Adrenal gland (tissue), 12 donors: ENCODE data around the gene TMEM145. TPM values are rescaled to one million over a fixed set of nuclear protein-coding genes. Genes with fewer than 3 reads are reported as not detected.

Source experiments
- DNase-seq, 7 donors: peaks; one replicate each; pipeline ENCODE4 v3.0.0-alpha.2; 2019 to 2020
- H3K27ac ChIP-seq, 5 donors: fragments of 200-600 bp; sonication (generic) in 4 of 5; 1 replicate in 3 of 5; 2 replicates in 2 of 5; pipeline versions ENCODE4 v1.5.1 to v1.8.0; 2016 to 2020; ENCODE audit warnings: mild to moderate bottlenecking in 1 of 5
- H3K27me3 ChIP-seq: fragments of 200-600 bp; 2 replicates; pipeline ENCODE4 v1.8.0; 2021
- H3K36me3 ChIP-seq, 2 donors: fragments of 200-600 bp; replicated peaks in 1 of 2; 1 replicate in 1 of 2; 2 replicates in 1 of 2; pipeline versions ENCODE4 v1.5.1 to v1.8.0; 2018 to 2022
- H3K4me1 ChIP-seq, 2 donors: fragments of 200-600 bp; replicated peaks in 1 of 2; 1 replicate in 1 of 2; 2 replicates in 1 of 2; pipeline versions ENCODE4 v1.5.1 to v1.8.0; 2018 to 2021
- H3K4me3 ChIP-seq, 4 donors: fragments of 200-600 bp; sonication (generic) in 3 of 4; one replicate each; pipeline ENCODE4 v1.5.1; 2016 to 2018
- H3K9me3 ChIP-seq, 3 donors: fragments of 200-600 bp; sonication (generic) in 1 of 3; replicated peaks in 1 of 3; 1 replicate in 2 of 3; 2 replicates in 1 of 3; pipeline versions ENCODE4 v1.5.1 to v1.8.0; 2016 to 2021
- POLR2A ChIP-seq, 2 donors: fragments of 450-650 bp; IDR thresholded peaks; one replicate each; pipeline ENCODE4 v1.6.1; 2017; ENCODE audit warnings: antibody characterized with exemption in 2 of 2, mild to moderate bottlenecking in 2 of 2, moderate library complexity in 1 of 2
- WGBS, 4 donors: extraction: QIAGEN DNeasy Blood & Tissue Kit in 2 of 4; methylation state at CpG; one replicate each; pipeline versions ENCODE4 v1.1.5 to v1.1.7; 2013 to 2017; 5-methylcytosine and 5-hydroxymethylcytosine counted together
- intact Hi-C, 2 donors: fragments of 100-400 bp; cut with DNase I; formaldehyde crosslinking; loops; one replicate each; pipeline versions ENCODE4 v1.14.1 to v1.15.0; 2022 to 2023
- polyA plus RNA-seq, 3 donors: library from polyadenylated mRNA; stranded (reverse); fragments of 200-250 nt in 2 of 3; fragments of 350-450 nt in 1 of 3; fragmentation: Illumina TruSeq in 1 of 3; extraction: RNeasy Lipid Tissue Mini Kit (QIAGEN cat#74804) in 1 of 3; gene quantifications; one replicate each; pipeline ENCODE4 v1.2.3, GENCODE V29; 2013 to 2014
- total RNA-seq, 9 donors: library from RNA; depleted of rRNA in 4 of 9; stranded (reverse); fragments of >200 nt in 4 of 9; fragments of 120-200 nt in 1 of 9; fragmentation: NEBNext Ultra II Directional in 1 of 9; extraction: Animal tissue kit (Norgen Biotek cat#: 25700) in 1 of 9; gene quantifications; one replicate each; pipeline versions ENCODE4 v1.1.0 to v1.2.4, GENCODE V29; 2013 to 2023
- TF ChIP-seq, protein P1 (sequence below), 6 experiments: fragments of 450-650 bp in 4 of 6; fragments of 200-600 bp in 2 of 6; sonication (generic) in 1 of 6; IDR thresholded peaks; 1 replicate in 5 of 6; 2 replicates in 1 of 6; pipeline versions ENCODE4 v1.5.1 to v1.8.0; 2016 to 2021; ENCODE audit warnings: antibody characterized with exemption in 6 of 6, mild to moderate bottlenecking in 2 of 6, moderate library complexity in 1 of 6
- donor health status: healthy with polysubstance abuse.
- donor health status: Bipolar disorder and iron deficiency.
- donor health status: DM: yes; HTN: yes; CAD: no.
- donor health status: DM: no; HTN: no; CAD: no.
- donor health status: DM: no; HTN: no; CAD: no.
- donor health status: DM: yes; HTN: yes; CAD: no.

The TMEM145 gene
- total and polyA plus RNA-seq, 12 donors = 0.94 to 31.7 (median 4.5) TPM; not detected in 3

DNA sequence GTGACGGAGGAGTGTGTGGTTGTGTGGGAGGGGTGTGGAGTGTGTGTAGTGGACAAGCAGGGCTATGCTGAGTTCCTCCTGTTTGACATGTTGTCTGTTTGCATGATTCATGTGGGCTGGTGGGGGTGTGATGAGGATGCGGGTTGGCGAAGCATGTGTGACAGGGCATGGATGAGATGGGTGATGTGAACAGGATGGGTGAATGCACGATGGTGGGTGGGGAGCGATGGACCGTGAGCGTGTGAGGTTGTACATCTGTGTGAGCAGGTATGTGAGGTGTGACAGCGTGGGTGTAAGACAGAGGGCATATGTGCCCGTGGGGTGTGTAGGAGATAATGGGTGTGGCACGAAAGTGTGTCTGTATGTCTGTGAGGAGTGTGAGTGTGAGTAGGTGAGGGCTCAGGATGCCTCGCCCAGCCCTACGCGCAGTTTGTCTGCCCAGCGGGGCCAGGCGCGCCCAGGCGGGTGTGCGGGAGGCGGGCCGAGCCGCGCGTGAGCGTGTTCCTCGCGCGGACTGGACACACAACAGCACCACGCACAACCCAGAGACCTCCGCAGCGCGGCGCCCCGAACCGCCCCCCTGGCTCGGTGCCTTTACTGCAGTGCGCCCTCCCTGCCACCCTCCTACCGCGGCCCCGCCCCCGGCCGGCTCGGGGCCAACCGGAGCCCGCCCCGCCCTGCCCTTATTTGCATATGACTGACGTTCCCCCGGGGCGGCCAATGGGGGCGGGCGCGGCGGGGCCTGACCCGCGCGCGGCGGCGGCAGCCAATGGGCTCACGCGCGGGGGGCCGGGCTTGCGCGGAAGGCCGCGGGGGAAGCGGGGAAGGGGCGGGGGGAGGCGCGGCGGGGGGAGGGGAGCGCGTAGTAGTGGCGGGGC, 29.7 kb upstream of the TMEM145 start:
- peak; percentile 96 to 98 (median 97) for DNase-seq
- intact Hi-C loops = no loop called here
- 1 to 8% (median 2%) methylated on average over 15 to 70 of the region's 74 CpGs for WGBS, 4 donors
- TF ChIP-seq, protein P1, sequence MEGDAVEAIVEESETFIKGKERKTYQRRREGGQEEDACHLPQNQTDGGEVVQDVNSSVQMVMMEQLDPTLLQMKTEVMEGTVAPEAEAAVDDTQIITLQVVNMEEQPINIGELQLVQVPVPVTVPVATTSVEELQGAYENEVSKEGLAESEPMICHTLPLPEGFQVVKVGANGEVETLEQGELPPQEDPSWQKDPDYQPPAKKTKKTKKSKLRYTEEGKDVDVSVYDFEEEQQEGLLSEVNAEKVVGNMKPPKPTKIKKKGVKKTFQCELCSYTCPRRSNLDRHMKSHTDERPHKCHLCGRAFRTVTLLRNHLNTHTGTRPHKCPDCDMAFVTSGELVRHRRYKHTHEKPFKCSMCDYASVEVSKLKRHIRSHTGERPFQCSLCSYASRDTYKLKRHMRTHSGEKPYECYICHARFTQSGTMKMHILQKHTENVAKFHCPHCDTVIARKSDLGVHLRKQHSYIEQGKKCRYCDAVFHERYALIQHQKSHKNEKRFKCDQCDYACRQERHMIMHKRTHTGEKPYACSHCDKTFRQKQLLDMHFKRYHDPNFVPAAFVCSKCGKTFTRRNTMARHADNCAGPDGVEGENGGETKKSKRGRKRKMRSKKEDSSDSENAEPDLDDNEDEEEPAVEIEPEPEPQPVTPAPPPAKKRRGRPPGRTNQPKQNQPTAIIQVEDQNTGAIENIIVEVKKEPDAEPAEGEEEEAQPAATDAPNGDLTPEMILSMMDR (IDR thresholded peaks at IDR 0.05) = no peak
- peak; percentile 34 to 48 for TF ChIP-seq POLR2A (IDR thresholded peaks at IDR 0.05)
- Histone ChIP-seq H3K9me3 (no peaks in the 10 kb centered on the region), H3K27me3 (no peaks in the 10 kb centered on the region), H3K27ac (peak overlapping the region; percentile 49 to 100 (median 87)), H3K4me3 (peak overlapping the region in 2 of 4 donors; percentile 38 to 89), H3K36me3 (peaks cover 0 to 16% of the 10 kb centered on the region in 2 donors), H3K4me1 (peaks cover 60 to 64% of the 10 kb centered on the region in 2 donors)

DNA sequence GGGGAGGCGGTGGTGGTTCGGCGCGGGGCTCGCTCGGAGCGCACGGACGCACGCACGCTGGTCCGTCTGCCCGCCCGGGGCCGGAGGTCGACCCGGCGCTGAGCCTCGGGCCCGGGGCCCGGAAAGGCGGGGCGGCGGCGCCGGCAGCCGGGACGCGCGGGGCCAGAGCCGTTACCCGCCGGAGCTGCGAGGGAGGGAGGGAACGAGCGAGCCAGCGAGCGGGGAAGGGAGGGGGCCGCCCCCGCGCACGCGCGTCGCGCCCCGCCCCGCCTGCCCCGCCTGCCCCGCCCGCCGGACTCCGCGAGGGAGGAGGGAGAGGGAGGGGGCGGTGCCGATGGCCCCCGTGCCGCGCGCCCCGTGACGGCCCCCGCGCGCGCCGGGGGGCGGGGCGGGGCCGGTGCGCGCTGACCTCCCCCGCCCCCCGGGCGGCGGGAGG, 29.0 kb upstream of the TMEM145 start:
- peak; percentile 79 to 88 (median 85) for DNase-seq
- peak overlapping the region in 4 of 5 donors; percentile 61 to 100 (median 92) for H3K27ac ChIP-seq
- peaks cover 0 to 23% of the 10 kb centered on the region in 2 donors for H3K36me3 ChIP-seq
- TF ChIP-seq, protein P1 (IDR thresholded peaks at IDR 0.05) = no peak
- peak; percentile 37 to 65 for TF ChIP-seq POLR2A (IDR thresholded peaks at IDR 0.05)
- H3K9me3 ChIP-seq = no peaks in the 10 kb centered on the region
- H3K27me3 ChIP-seq = no peaks in the 10 kb centered on the region
- WGBS, 4 donors = 1% methylated on average over 75 of the region's 76 CpGs; no CpG with 5 or more reads in 3 of the 4 donors
- H3K4me1 ChIP-seq = peaks cover 54 to 58% of the 10 kb centered on the region in 2 donors
- intact Hi-C loops = no loop called here
- H3K4me3 ChIP-seq = peak overlapping the region in 1 of 4 donors; percentile 89

GRCh38 chr19:42284591-42285341, 28.3 kb upstream of the TMEM145 start:
- peak in 4 of 7 donors; percentile 43 to 70 (median 51) for DNase-seq
- TF ChIP-seq, protein P1 (IDR thresholded peaks at IDR 0.05) = no peak
- TF ChIP-seq POLR2A (IDR thresholded peaks at IDR 0.05) = no peak
- peaks cover 49 to 51% of the 10 kb centered on the region in 2 donors for H3K4me1 ChIP-seq

DNA sequence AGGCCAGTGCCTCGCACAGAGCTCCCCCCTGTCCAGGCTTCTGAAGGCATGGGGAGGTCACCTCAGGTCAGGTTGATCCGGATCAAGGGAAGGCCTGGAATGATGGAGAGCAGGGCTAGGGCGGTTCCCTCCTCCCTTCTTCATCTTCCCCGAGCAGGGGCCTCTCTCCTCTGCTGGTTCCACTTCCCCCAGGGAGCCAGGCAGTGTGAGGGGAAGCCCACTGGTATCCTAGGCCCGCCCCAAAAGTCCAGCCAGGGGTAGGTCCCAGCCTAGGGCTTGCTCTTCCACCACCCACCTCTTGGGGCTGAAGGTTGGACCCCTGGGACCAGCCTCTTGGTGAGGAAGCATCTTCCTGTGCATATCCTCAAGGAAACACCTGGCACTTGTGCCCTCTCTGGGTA, 27.6 kb upstream of the TMEM145 start:
- H3K9me3 ChIP-seq = no peaks in the 10 kb centered on the region
- H3K27ac ChIP-seq = peak overlapping the region; percentile 40 to 100 (median 70)
- peak in 4 of 7 donors; percentile 27 to 65 (median 34) for DNase-seq
- H3K4me3 ChIP-seq = peak overlapping the region in 1 of 4 donors; percentile 14
- H3K27me3 ChIP-seq = no peaks in the 10 kb centered on the region
- peaks cover 49 to 51% of the 10 kb centered on the region in 2 donors for H3K4me1 ChIP-seq
- intact Hi-C loops = no loop called here
- TF ChIP-seq POLR2A (IDR thresholded peaks at IDR 0.05) = no peak
- TF ChIP-seq, protein P1 (IDR thresholded peaks at IDR 0.05) = no peak
- H3K36me3 ChIP-seq = peaks cover 0 to 37% of the 10 kb centered on the region in 2 donors
- 29 to 38% (median 33%) methylated on average over 5 of the region's 5 CpGs for WGBS, 4 donors

More at GRCh38 chr19:42284591-42285341, 28.3 kb upstream of the TMEM145 start:
- WGBS, 4 donors = 2 to 9% (median 4%) methylated on average over 20 to 41 of the region's 41 CpGs
- H3K27me3 ChIP-seq = no peaks in the 10 kb centered on the region
- peak overlapping the region; percentile 40 to 100 (median 70) for H3K27ac ChIP-seq
- H3K4me3 ChIP-seq = peak overlapping the region in 2 of 4 donors; percentile 48 to 89
- H3K36me3 ChIP-seq = peaks cover 0 to 30% of the 10 kb centered on the region in 2 donors
- H3K9me3 ChIP-seq = no peaks in the 10 kb centered on the region
- intact Hi-C loops = no loop called here
